ENCODE results near the gene UNC13C.

- TF ChIP-seq CTCF (IDR thresholded peaks at IDR 0.05) (no peak), POLR2AphosphoS5 (IDR thresholded peaks at IDR 0.05) (no peak)
These were observed 277.9 kb downstream of the UNC13C start for GRCh38 chr15:54256190-54256589.
